ENCODE measurements around the gene PLEKHA6.

DNA sequence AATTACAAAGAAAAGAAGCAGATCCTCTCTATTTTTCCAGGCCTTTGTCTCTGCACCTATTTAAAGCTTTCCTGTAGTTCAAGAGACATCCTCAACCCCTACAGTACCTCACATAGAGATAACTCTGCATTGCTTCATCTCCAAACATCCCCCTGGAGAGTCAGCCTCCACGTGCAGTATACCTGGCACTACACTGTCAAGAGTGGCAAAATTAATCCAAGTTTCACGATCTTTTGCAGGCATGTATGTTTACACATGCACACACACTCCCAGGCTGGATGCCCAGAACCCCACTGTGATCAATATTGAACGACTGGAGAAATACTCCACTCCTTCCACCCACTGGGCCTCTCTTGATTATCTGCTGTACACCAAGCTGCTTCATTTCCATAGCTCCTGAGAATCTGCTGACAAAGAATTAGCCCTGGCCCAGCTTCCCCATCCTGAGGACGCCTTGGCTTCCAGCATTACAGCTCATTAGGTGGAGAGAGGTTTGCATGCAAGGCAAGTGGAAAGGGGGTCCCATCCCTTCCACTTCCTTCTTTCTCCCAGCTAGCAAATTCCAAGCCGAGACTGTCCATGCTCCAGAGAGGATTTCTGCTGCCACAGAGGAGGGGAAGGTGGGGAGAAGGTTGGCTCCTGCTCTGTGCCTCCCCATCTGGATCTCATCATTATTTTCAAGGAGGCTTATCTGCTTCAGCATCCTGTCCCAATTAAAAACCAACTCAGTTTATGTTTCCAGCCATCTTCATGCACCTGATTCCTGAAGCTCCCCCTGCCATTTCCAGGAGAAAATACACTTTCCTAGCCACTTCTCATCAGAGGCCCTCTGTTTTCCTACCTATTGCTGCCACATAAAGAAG, 79.4 kb downstream of the PLEKHA6 start:
- TF ChIP-seq CTCF (IDR thresholded peaks at IDR 0.05) (no peak), POLR2A (IDR thresholded peaks at IDR 0.05) (no peak)

Measured in testis (tissue), 2 donors.